SK-N-SH (cell line): Measurements from ENCODE around the gene TAOK2.

Source experiments
- CHD2 ChIP-seq: fragments of 150-350 bp; IDR thresholded peaks from 2 replicates; pipeline ENCODE4 v1.6.1; 2018; ENCODE audit warnings: low read length; ENCODE audit not compliant: partially characterized antibody
- EZH2phosphoT487 ChIP-seq: fragments of 200-600 bp; sonication (generic); IDR thresholded peaks from 2 replicates; pipeline ENCODE4 v1.6.1; 2017; ENCODE audit warnings: low read depth, mixed run types, mild to moderate bottlenecking, antibody characterized with exemption, moderate library complexity, borderline replicate concordance
- FOXM1 ChIP-seq: IDR thresholded peaks from 2 replicates; pipeline ENCODE4 v1.4.0; 2012; ENCODE audit warnings: low read depth, mild to moderate bottlenecking
- IRF3 ChIP-seq: fragments of 150-350 bp; IDR thresholded peaks from 2 replicates; pipeline ENCODE4 v1.6.1; 2016; ENCODE audit warnings: mild to moderate bottlenecking, low read depth, low read length
- JUND ChIP-seq: IDR thresholded peaks from 2 replicates; pipeline ENCODE4 v1.4.0; 2012
- POLR2AphosphoS5 ChIP-seq: IDR thresholded peaks from 2 replicates; pipeline ENCODE4 v1.6.1; 2012; ENCODE audit warnings: low read depth, low read length
- RAD21 ChIP-seq: IDR thresholded peaks from 2 replicates; pipeline ENCODE4 v1.6.1; 2012; ENCODE audit warnings: mild to moderate bottlenecking, low read length
- RCOR1 ChIP-seq: fragments of 150-350 bp; IDR thresholded peaks from 2 replicates; pipeline ENCODE4 v1.6.1; 2017; ENCODE audit warnings: antibody characterized with exemption, low read length
- REST ChIP-seq: IDR thresholded peaks from 2 replicates; pipeline ENCODE4 v1.6.1; 2012; ENCODE audit warnings: mild to moderate bottlenecking, low read depth, low read length, moderate library complexity
- SIN3A ChIP-seq: IDR thresholded peaks from 2 replicates; pipeline ENCODE4 v1.6.1; 2012; ENCODE audit warnings: low read depth, mild to moderate bottlenecking, low read length, moderate library complexity, borderline replicate concordance
- TAF1 ChIP-seq: IDR thresholded peaks from 2 replicates; pipeline ENCODE4 v1.6.1; 2012; ENCODE audit warnings: low read depth, mild to moderate bottlenecking, low read length, moderate library complexity, borderline replicate concordance
- TF ChIP-seq, protein P1 (sequence below): IDR thresholded peaks from 2 replicates; pipeline ENCODE4 v1.4.0; 2012; ENCODE audit warnings: low read depth, borderline replicate concordance
- TF ChIP-seq, protein P2 (sequence below): fragments of 200-600 bp; sonication (generic); IDR thresholded peaks from 2 replicates; pipeline ENCODE4 v1.6.1; 2017; ENCODE audit warnings: antibody characterized with exemption, mild to moderate bottlenecking, moderate library complexity
- TF ChIP-seq, protein P3 (sequence below): IDR thresholded peaks from 2 replicates; pipeline ENCODE4 v1.4.0; 2012; ENCODE audit warnings: low read depth

- TF ChIP-seq RCOR1, result no peak
- TF ChIP-seq, protein P1, sequence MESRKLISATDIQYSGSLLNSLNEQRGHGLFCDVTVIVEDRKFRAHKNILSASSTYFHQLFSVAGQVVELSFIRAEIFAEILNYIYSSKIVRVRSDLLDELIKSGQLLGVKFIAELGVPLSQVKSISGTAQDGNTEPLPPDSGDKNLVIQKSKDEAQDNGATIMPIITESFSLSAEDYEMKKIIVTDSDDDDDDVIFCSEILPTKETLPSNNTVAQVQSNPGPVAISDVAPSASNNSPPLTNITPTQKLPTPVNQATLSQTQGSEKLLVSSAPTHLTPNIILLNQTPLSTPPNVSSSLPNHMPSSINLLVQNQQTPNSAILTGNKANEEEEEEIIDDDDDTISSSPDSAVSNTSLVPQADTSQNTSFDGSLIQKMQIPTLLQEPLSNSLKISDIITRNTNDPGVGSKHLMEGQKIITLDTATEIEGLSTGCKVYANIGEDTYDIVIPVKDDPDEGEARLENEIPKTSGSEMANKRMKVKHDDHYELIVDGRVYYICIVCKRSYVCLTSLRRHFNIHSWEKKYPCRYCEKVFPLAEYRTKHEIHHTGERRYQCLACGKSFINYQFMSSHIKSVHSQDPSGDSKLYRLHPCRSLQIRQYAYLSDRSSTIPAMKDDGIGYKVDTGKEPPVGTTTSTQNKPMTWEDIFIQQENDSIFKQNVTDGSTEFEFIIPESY, result no peak
- no peak for TF ChIP-seq RAD21
- TF ChIP-seq REST, result no peak
- no peak for TF ChIP-seq EZH2phosphoT487
- no peak for TF ChIP-seq CHD2
- TF ChIP-seq, protein P2, sequence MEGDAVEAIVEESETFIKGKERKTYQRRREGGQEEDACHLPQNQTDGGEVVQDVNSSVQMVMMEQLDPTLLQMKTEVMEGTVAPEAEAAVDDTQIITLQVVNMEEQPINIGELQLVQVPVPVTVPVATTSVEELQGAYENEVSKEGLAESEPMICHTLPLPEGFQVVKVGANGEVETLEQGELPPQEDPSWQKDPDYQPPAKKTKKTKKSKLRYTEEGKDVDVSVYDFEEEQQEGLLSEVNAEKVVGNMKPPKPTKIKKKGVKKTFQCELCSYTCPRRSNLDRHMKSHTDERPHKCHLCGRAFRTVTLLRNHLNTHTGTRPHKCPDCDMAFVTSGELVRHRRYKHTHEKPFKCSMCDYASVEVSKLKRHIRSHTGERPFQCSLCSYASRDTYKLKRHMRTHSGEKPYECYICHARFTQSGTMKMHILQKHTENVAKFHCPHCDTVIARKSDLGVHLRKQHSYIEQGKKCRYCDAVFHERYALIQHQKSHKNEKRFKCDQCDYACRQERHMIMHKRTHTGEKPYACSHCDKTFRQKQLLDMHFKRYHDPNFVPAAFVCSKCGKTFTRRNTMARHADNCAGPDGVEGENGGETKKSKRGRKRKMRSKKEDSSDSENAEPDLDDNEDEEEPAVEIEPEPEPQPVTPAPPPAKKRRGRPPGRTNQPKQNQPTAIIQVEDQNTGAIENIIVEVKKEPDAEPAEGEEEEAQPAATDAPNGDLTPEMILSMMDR, result no peak
- TF ChIP-seq TAF1, result no peak
- TF ChIP-seq, protein P3, sequence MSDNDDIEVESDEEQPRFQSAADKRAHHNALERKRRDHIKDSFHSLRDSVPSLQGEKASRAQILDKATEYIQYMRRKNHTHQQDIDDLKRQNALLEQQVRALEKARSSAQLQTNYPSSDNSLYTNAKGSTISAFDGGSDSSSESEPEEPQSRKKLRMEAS, result no peak
- no peak for TF ChIP-seq FOXM1
- TF ChIP-seq POLR2AphosphoS5, result no peak
- no peak for TF ChIP-seq JUND
- no peak for TF ChIP-seq SIN3A
- TF ChIP-seq IRF3, result no peak
Measured at GRCh38 chr16:30006095-30006473, 32.4 kb downstream of the TAOK2 start.
